H1 (cell line): ENCODE measurements around the gene PPARD. TPM values are rescaled to one million over a fixed set of nuclear protein-coding genes. Genes with fewer than 3 reads are reported as not detected.

Source experiments
- CBX5 ChIP-seq: fragments of 300-800, 300-1000 bp; sonication (generic); IDR thresholded peaks from 2 replicates; pipeline ENCODE4 v1.7.1; 2016; ENCODE audit warnings: antibody characterized with exemption, low read length, low read depth
- NRF1 ChIP-seq: IDR thresholded peaks from 2 replicates; pipeline ENCODE4 v1.6.1; 2011; ENCODE audit warnings: mild to moderate bottlenecking, low read depth, low read length, improper control_type of control experiment
- SIX5 ChIP-seq: IDR thresholded peaks from 2 replicates; pipeline ENCODE4 v1.6.1; 2011; ENCODE audit warnings: mild to moderate bottlenecking, low read depth, low read length
- SUZ12 ChIP-seq: fragments of 200-600 bp; sonication (generic); IDR thresholded peaks from 2 replicates; pipeline ENCODE4 v1.6.1; 2012; ENCODE audit warnings: mild to moderate bottlenecking, inconsistent platforms, low read length, moderate library complexity, mixed read lengths
- polyA plus RNA-seq, 7 experiments: library from polyadenylated mRNA; depleted of rRNA in 3 of 7; stranded (reverse) in 5 of 7; unstranded in 2 of 7; fragments of >200 nt in 5 of 7; fragments of 200-250 nt in 2 of 7; gene quantifications; 1 replicate in 5 of 7; 2 replicates in 1 of 7; 4 replicates in 1 of 7; pipeline versions ENCODE4 v1.2.1 to v1.2.3, GENCODE V29; 2011 to 2013; ENCODE audit warnings: missing spikeins in 2 of 7, mixed read lengths in 2 of 7
- total RNA-seq: library from RNA; stranded (reverse); fragmentation: NEBNext Ultra II Directional; extraction: Animal tissue kit (Norgen Biotek cat#: 25700); gene quantifications from 2 replicates; pipeline ENCODE4 v1.2.1, GENCODE V29; 2021

The PPARD gene
- total and polyA plus RNA-seq, 2 of the 8 experiments (the other 6 are each of a cell fraction or from before 2014, with no cell fraction given) = 14.6 to 14.9 TPM

- TF ChIP-seq NRF1 (no peak), SUZ12 (no peak), SIX5 (no peak), CBX5 (no peak)
These were observed 85.5 kb downstream of the PPARD start (continued) for GRCh38 chr6:35427851-35428321.
